HG02588 (cell line): ENCODE measurements around the gene ANTXR1.

Experiments
- ATAC-seq: cut with Tn5 transposase; IDR thresholded peaks from one replicate; pipeline ENCODE4 v1.9.1; 2021; ENCODE audit warnings: mild to moderate bottlenecking, moderate library complexity; ENCODE audit not compliant: unreplicated experiment

The ANTXR1 gene

GRCh38 chr2:69003731-69004130 is 9.2 kb upstream of the ANTXR1 start:
- ATAC-seq = no peak

- no peak for ATAC-seq
Observed at GRCh38 chr2:69007169-69007568, 5.8 kb upstream of the ANTXR1 start.

GRCh38 chr2:69007603-69008002 is 5.4 kb upstream of the ANTXR1 start:
- no peak for ATAC-seq

GRCh38 chr2:69010437-69011194 is 2.4 kb upstream of the ANTXR1 start:
- ATAC-seq = no peak

GRCh38 chr2:69011611-69012157 is 1.3 kb upstream of the ANTXR1 start:
- ATAC-seq = no peak

GRCh38 chr2:69012310-69013141 is 453 bp upstream of the ANTXR1 start:
- no peak for ATAC-seq

- no peak for ATAC-seq
Observed at GRCh38 chr2:69013840-69014821, 1.2 kb downstream of the ANTXR1 start.

GRCh38 chr2:69017080-69017479 is 4.1 kb downstream of the ANTXR1 start:
- no peak for ATAC-seq

- no peak for ATAC-seq
Observed at GRCh38 chr2:69017835-69018234, 4.9 kb downstream of the ANTXR1 start.

- no peak for ATAC-seq
Observed at GRCh38 chr2:69018678-69019095, 5.7 kb downstream of the ANTXR1 start.

- ATAC-seq = no peak
Observed at GRCh38 chr2:69020496-69021426, 7.8 kb downstream of the ANTXR1 start.

- no peak for ATAC-seq
Observed at GRCh38 chr2:69021727-69022126, 8.7 kb downstream of the ANTXR1 start.

- ATAC-seq = no peak
Observed at GRCh38 chr2:69022548-69022947, 9.6 kb downstream of the ANTXR1 start.

GRCh38 chr2:69023236-69023635 is 10.3 kb downstream of the ANTXR1 start:
- no peak for ATAC-seq

GRCh38 chr2:69026026-69026425 is 13.0 kb downstream of the ANTXR1 start:
- ATAC-seq = no peak

GRCh38 chr2:69026691-69027459 is 13.9 kb downstream of the ANTXR1 start:
- no peak for ATAC-seq

GRCh38 chr2:69030800-69031428 is 17.9 kb downstream of the ANTXR1 start:
- no peak for ATAC-seq

- no peak for ATAC-seq
Observed at GRCh38 chr2:69031466-69031865, 18.5 kb downstream of the ANTXR1 start.
